T-helper 17 cell (primary cell): Measurements from ENCODE around the gene PCDHGA5. TPM values are rescaled to one million over a fixed set of nuclear protein-coding genes. Genes with fewer than 3 reads are reported as not detected.
"Not testable (repeated sequence)": the region's sequence is repeated elsewhere in the genome, so short reads cannot be mapped to it uniquely, and the experiment has no call there.

Source experiments
- ATAC-seq: fragments of 150-1000 bp; cut with Tn5 transposase; 2 replicates; pipeline ENCODE4 v1.10.0; 2021; ENCODE audit warnings: mild to moderate bottlenecking, moderate library complexity
- DNase-seq, 3 donors: peaks; one replicate each; pipeline versions ENCODE4 v3.0.0 to v3.0.0-alpha.2; 2020 to 2021
- H3K9me3 ChIP-seq: one replicate; pipeline ENCODE4 v1.7.0; 2013; ENCODE audit warnings: low read length, mild to moderate bottlenecking; ENCODE audit not compliant: control insufficient read depth, poor library complexity, severe bottlenecking
- H3K27ac Mint-ChIP-seq: one replicate; pipeline ENCODE4 v1.8.0; 2022; ENCODE audit warnings: mild to moderate bottlenecking, moderate library complexity, mixed read lengths
- H3K27me3 Mint-ChIP-seq: one replicate; pipeline ENCODE4 v1.8.0; 2022; ENCODE audit warnings: mixed read lengths
- H3K36me3 Mint-ChIP-seq: one replicate; pipeline ENCODE4 v1.8.0; 2022; ENCODE audit warnings: low read depth, mixed read lengths
- H3K4me1 Mint-ChIP-seq: one replicate; pipeline ENCODE4 v1.8.0; 2022; ENCODE audit warnings: mild to moderate bottlenecking, mixed read lengths
- H3K4me3 Mint-ChIP-seq: one replicate; pipeline ENCODE4 v1.8.0; 2022; ENCODE audit warnings: mild to moderate bottlenecking, moderate library complexity, mixed read lengths
- total RNA-seq, 4 donors: library from RNA in 2 of 4; stranded (reverse) in 2 of 4; gene quantifications; one replicate each; pipeline ENCODE4 v1.2.3 and lab custom pipeline; 2022 to 2026

The PCDHGA5 gene
- total RNA-seq, 2 donors from 2014 or later = 0.16 TPM; not detected in 1

GRCh38 chr5:141359790-141360426 lies 4.1 kb upstream of the PCDHGA5 start, which contains the start of gene PCDHGB2:
TSS of gene PCDHGB2 (plus strand) at chr5:141359994. CDS start at chr5:141360136, 142 bp downstream.
- DNase-seq = no peak
- ATAC-seq = peak; percentile 40
- Mint-ChIP-seq H3K4me3 (peak within 1 kb of the TSS; percentile 52), H3K27me3 (peaks cover 49% of the 10 kb centered on the region), H3K4me1 (no peaks in the 10 kb centered on the region), H3K27ac (no peak within 1 kb of the TSS), H3K36me3 (peaks cover 8% of the 10 kb centered on the region)
- H3K9me3 ChIP-seq = peaks cover 8% of the 10 kb centered on the region

GRCh38 chr5:141360685-141361084 lies 3.3 kb upstream of the PCDHGA5 start:
- Mint-ChIP-seq H3K4me1 (no peaks in the 10 kb centered on the region), H3K27ac (no peak overlapping the region)
- H3K9me3 ChIP-seq = peaks cover 14% of the 10 kb centered on the region

GRCh38 chr5:141362719-141363118 lies 1.2 kb upstream of the PCDHGA5 start:
- Mint-ChIP-seq H3K27ac (no peak overlapping the region), H3K4me1 (no peaks in the 10 kb centered on the region), H3K4me3 (no peak overlapping the region), H3K36me3 (peaks cover 11% of the 10 kb centered on the region), H3K27me3 (peaks cover 57% of the 10 kb centered on the region)
- no peak for DNase-seq
- peaks cover 19% of the 10 kb centered on the region for H3K9me3 ChIP-seq
- no peak for ATAC-seq

More at GRCh38 chr5:141360685-141361084, 3.3 kb upstream of the PCDHGA5 start:
- peaks cover 49% of the 10 kb centered on the region for H3K27me3 Mint-ChIP-seq
- H3K36me3 Mint-ChIP-seq = peaks cover 8% of the 10 kb centered on the region
- ATAC-seq (no peak), DNase-seq (no peak)
- H3K4me3 Mint-ChIP-seq = no peak overlapping the region

- H3K4me1 Mint-ChIP-seq = no peaks in the 10 kb centered on the region
- H3K9me3 ChIP-seq = peaks cover 19% of the 10 kb centered on the region
- H3K4me3 Mint-ChIP-seq = no peak overlapping the region
- no peak for ATAC-seq
- no peak for DNase-seq
- peaks cover 55% of the 10 kb centered on the region for H3K27me3 Mint-ChIP-seq
- peaks cover 10% of the 10 kb centered on the region for H3K36me3 Mint-ChIP-seq
- H3K27ac Mint-ChIP-seq = no peak overlapping the region
These were observed 2.3 kb downstream of the PCDHGA5 start for GRCh38 chr5:141366016-141366896.

- DNase-seq (no peak), ATAC-seq (peak; percentile 83)
- H3K4me3 Mint-ChIP-seq = peak within 1 kb of the TSS; percentile 82
- no peaks in the 10 kb centered on the region for H3K4me1 Mint-ChIP-seq
- no peak within 1 kb of the TSS for H3K27ac Mint-ChIP-seq
- H3K9me3 ChIP-seq = peaks cover 12% of the 10 kb centered on the region
- H3K27me3 Mint-ChIP-seq = peaks cover 41% of the 10 kb centered on the region
- peaks cover 5% of the 10 kb centered on the region for H3K36me3 Mint-ChIP-seq
These were observed 6.3 kb downstream of the PCDHGA5 start, which contains the start of gene PCDHGB3 for GRCh38 chr5:141369994-141370848. TSS of gene PCDHGB3 (plus strand) at chr5:141370242. CDS start at chr5:141370395, 153 bp downstream.

- Mint-ChIP-seq H3K36me3 (peaks cover 2% of the 10 kb centered on the region), H3K27ac (peak overlapping the region; percentile 53), H3K4me3 (no peak overlapping the region), H3K4me1 (no peaks in the 10 kb centered on the region), H3K27me3 (peaks cover 27% of the 10 kb centered on the region)
- peaks cover 5% of the 10 kb centered on the region for H3K9me3 ChIP-seq
- DNase-seq (no peak), ATAC-seq (no peak)
These were observed 7.9 kb downstream of the PCDHGA5 start for GRCh38 chr5:141371572-141372475.

GRCh38 chr5:141373673-141374317 lies 9.8 kb downstream of the PCDHGA5 start, which contains the start of gene PCDHGA6:
TSS of gene PCDHGA6 (plus strand) at chr5:141373891. CDS start at chr5:141374084, 193 bp downstream.
- H3K9me3 ChIP-seq = peaks cover 5% of the 10 kb centered on the region

GRCh38 chr5:141374627-141375026 lies 10.7 kb downstream of the PCDHGA5 start:
- Mint-ChIP-seq H3K4me3 (no peak overlapping the region), H3K27me3 (peaks cover 27% of the 10 kb centered on the region), H3K36me3 (peaks cover 2% of the 10 kb centered on the region), H3K27ac (no peak overlapping the region), H3K4me1 (no peaks in the 10 kb centered on the region)
- DNase-seq (no peak), ATAC-seq (no peak)
- peaks cover 5% of the 10 kb centered on the region for H3K9me3 ChIP-seq

More at GRCh38 chr5:141373673-141374317, 9.8 kb downstream of the PCDHGA5 start, which contains the start of gene PCDHGA6:
- Mint-ChIP-seq H3K4me1 (no peaks in the 10 kb centered on the region), H3K27ac (peak within 1 kb of the TSS; percentile 53), H3K27me3 (peaks cover 27% of the 10 kb centered on the region), H3K36me3 (peaks cover 2% of the 10 kb centered on the region), H3K4me3 (peak within 1 kb of the TSS; percentile 33)
- DNase-seq (no peak), ATAC-seq (no peak)

GRCh38 chr5:141375444-141376155 lies 11.6 kb downstream of the PCDHGA5 start:
- ATAC-seq = not testable (repeated sequence)

GRCh38 chr5:141382469-141383294 lies 18.7 kb downstream of the PCDHGA5 start, which contains the start of gene PCDHGA7:
TSS of gene PCDHGA7 (plus strand) at chr5:141382742. CDS start at chr5:141382900, 158 bp downstream.
- peak within 1 kb of the TSS; percentile 42 for H3K4me3 Mint-ChIP-seq
- DNase-seq (no peak), ATAC-seq (no peak)
- no peaks in the 10 kb centered on the region for H3K36me3 Mint-ChIP-seq
- H3K27me3 Mint-ChIP-seq = peaks cover 47% of the 10 kb centered on the region
- no peak within 1 kb of the TSS for H3K27ac Mint-ChIP-seq
- no peaks in the 10 kb centered on the region for H3K4me1 Mint-ChIP-seq
- peaks cover 19% of the 10 kb centered on the region for H3K9me3 ChIP-seq

More at GRCh38 chr5:141375444-141376155, 11.6 kb downstream of the PCDHGA5 start:
- not testable (repeated sequence) for H3K36me3 Mint-ChIP-seq, H3K4me3 Mint-ChIP-seq, DNase-seq, H3K9me3 ChIP-seq, H3K4me1 Mint-ChIP-seq, H3K27ac Mint-ChIP-seq
- H3K27me3 Mint-ChIP-seq = peaks cover 27% of the 10 kb centered on the region
